Fibroblast of lung (primary cell): Measurements from ENCODE around the gene SPPL2B.

Experiments used
- CTCF ChIP-seq, 2 donors: IDR thresholded peaks in 1 of 2; conservative IDR thresholded peaks in 1 of 2; 1 replicate in 1 of 2; 2 replicates in 1 of 2; pipeline ENCODE4 v1.5.1; 2011 to 2012; ENCODE audit warnings: low read length in 2 of 2, control low read depth in 1 of 2, inconsistent platforms in 1 of 2, low read depth in 1 of 2, mild to moderate bottlenecking in 1 of 2
- EZH2 ChIP-seq: IDR thresholded peaks from 2 replicates; pipeline ENCODE4 v1.5.1; 2012; ENCODE audit warnings: low read length, control low read depth, mild to moderate bottlenecking; ENCODE audit errors: missing control alignments

GRCh38 chr19:2282862-2283237 is 45.6 kb upstream of the SPPL2B start:
- TF ChIP-seq CTCF (conservative IDR thresholded peaks at IDR 0.05 in 1 of 2, IDR thresholded peaks at IDR 0.05 in 1 of 2; ENCODE audit: low read depth in 1 of 2, low read length in 2 of 2), result no peak
- TF ChIP-seq EZH2, result no peak
